ENCODE data around the gene LCN10.

LCN10 gene

DNA sequence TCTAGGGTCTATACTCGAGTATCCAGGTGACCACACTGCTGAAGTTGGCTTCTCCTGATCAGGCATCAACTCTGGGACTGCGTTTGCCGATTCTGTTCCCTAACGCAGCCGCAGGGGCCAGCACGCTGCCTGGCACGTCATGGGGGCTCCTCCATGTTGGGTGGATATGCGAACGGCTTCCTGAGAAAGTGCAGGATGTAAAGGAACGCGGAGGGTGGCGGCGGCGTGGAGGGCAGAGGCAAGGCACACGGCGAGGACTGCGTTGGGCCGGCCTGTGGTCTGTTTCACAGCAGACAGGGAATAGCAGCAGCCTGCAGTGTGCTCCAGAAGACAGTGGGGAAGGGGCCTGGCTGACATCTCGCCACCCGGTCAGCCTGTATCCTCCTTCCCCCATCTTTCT is 3.8 kb downstream of the LCN10 start:
- DNase-seq (ENCODE audit: low read depth): no peak

DNA sequence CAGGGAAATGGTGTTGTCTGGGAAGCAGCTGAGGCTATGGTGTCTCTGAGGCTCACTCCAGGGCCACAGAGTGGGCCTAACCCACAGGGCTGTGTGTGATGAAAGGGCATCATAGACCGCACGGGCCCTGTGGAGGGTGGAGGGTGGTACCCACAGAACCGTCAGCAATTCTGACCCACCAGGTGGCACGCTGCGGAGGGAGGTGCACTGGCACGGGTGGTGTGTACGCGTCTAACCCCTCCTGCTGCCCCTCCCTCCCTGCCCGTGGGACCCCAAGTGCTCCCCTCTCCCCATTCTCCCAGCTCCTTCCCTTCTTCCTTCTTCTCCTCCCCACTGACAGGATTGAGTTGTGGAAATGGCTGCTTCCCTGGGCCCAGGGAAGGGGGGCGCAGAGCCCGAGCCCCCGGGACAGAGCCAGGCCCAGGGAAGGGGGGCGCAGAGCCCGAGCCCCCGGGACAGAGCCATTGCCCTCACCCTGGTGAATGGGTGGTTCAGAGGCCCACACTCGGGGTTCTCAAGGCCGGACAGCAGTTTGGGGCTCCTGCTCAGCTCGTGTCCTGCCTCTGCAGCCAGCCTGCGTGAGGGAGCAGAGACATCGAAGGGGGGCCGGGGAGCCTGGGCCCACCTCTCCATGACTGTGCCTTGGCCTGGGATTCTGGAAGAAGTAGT is 6.8 kb downstream of the LCN10 start:
- no peak for DNase-seq (ENCODE audit: low read depth)

DNA sequence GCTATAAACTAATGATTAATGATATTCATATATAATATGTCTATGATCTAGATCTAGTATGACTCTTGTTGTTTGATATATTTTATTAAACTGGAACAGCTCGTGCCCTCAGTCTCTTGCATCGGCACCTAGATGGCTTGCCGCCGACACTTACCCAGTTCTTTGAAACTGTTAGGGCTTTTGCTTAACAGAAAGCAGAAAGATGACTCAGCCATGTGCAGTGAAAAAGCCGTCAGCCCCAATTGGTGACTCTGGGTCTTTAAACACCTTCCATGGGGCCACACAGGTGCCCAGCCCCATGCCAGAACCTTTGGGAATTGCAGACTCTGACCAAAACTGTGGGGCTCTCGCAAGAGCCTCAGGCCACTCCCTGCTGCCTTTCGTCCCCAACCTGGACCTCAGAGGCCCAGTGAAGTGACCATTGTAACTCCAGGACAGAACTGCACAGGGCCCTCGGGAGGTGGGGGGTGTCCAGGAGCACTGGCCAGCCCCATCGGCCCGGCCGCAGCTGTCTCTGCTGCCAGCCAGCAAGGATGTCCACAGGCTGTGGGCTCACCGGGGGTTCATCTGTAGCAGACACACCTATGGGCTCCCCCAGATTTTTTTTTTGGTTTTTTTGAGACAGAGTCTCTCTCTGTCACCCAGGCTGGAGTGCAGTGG is 7.8 kb downstream of the LCN10 start:
- DNase-seq (ENCODE audit: low read depth): no peak

DNA sequence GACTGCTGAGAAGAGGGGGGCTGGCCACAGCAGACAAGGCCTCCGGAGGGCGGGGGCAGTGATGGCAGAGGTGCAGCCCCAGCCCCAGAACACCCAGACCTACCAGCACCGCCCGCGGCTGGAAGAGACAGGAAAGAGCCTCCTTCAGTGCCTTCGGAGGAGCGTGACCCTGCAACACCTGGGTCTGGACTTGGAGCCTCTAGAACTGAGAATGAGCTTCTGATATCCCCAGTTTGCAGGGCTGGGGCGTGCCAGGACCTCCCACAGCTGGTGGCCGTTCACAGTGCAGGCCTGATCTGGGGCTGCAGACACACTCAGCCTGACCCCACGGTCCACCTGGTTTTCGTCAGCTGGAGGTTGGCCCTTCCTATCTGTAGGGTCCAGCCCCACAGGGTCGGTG is 9.1 kb downstream of the LCN10 start:
- no peak for DNase-seq (ENCODE audit: low read depth)

DNA sequence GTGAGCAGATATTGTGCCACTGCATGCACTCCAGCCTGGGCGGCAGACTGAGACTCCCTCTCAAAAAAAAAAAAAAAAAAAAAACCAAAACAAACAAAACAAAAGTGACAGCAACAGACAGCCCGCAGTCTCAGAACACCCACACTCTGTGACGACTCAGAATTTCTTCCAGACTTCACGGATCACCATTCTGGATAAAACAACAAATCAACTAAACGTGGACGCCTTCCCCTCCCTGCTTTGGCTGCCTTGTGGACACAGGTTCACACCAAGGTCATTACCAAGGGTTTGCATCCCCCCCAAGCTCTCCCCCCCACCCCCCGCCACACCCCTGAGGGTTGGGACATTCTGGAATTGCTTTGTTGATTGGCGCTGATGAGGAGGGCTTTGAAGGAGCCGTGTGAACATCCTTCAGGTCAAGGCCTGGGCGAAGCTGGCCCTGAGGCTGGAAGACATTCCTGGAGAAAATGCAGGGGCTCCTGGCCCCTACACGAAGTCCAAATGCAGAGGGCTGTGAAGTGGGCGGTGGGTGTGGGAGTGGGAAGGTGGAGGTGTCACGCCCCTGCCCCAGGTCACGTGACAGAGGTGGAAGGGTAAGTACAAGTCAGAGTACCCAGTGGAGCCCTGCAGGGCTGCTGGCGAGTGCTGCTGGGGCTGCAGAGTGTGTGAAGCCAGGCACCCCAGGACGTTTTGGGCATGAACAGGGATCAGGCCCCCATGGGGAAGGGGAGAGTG is 10.1 kb downstream of the LCN10 start:
- DNase-seq (ENCODE audit: low read depth): no peak

DNA sequence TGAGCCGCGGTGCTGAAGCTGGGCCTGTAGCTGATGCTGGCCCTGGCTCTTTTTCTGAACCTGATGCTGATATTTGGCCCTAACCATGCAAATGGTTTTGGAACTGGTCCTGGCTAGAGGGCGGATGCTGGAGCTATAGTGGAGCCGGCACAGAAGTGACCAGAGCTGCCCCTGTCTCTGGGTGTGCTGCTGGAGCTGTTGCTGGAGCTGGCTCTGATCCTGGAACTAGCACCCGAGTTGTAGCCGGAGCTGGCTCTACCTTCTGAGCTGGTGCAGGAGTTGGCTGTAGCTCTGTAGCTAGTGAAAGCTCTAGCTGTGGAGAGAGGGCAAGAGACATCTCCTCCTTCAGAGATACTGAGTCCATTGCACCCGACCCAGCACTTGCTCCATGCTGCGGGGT is 12.8 kb downstream of the LCN10 start:
- no peak for DNase-seq (ENCODE audit: low read depth)

DNA sequence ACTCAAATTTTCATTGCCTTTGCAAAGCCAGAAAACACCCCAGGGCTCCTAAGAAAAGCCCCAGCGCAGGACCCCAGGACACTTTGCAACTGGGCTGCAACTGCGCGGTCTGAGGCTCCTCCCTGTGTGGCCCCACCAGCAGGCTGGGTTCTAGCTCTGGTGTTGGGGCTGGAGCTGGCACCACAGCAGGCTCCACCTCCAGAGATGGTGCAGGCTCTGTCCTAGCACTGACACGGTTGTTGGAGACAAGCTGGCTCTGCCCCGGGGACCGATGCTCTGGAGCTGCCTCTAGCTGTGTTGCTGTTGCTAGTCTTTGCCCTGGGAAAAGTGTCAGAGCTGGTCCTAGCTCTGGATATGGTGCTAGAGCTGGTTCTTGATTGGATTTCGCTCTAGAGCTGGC is 13.6 kb downstream of the LCN10 start:
- DNase-seq (ENCODE audit: low read depth): no peak

DNA sequence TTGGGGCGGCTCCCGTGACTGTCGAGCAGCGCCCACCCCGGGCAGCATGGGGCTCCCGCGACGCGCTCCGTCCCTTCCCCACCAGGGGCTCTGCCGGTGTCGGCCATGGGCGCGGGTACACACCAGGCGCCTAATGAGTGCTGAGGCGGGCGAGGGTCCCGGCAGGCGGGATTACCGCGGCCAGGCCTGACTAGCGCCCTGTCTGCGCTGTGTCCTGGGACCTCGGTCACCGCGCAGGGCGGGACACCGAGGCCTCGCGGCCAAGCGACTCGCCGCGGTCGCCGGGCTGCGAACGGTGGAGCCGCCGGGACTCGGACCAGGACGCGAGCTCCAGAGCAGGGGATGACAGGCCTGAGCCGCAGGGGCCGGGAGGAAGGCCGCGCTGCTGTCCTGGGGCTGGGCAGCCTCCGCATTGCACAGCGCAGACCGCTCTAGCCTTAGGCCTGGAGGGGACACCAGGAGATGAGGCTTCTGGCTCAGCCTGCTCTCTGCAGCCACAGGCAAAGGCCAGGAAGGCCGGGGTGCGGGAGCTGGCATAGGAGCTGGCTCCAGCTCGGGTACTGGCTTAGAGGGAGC is 14.1 kb downstream of the LCN10 start:
- DNase-seq (ENCODE audit: low read depth): no peak

DNA sequence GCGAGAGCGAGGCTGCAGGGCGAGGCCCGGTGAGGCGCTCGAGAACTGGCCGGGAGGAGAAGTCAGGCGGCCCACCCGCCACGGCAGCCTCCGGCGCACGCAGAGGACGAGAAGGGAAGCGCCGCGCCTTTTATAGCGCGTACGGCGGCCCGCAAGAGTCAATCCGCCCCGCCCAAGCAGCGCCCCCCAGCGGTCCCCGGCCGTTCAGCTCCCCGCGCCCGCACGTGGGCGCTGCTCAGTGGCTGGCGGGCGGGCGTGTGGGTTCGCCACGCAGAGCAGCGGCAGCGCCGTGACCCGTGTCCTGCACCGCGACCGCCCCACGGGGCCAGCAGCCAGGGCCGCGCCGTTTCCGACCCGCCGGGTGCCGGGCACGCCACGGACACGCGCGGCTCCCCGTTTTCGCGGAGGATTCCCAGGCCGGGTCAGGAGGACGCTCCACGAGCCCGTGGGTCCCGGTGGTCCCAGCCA is 14.6 kb downstream of the LCN10 start:
- peak; percentile 85 for DNase-seq (ENCODE audit: low read depth)

DNA sequence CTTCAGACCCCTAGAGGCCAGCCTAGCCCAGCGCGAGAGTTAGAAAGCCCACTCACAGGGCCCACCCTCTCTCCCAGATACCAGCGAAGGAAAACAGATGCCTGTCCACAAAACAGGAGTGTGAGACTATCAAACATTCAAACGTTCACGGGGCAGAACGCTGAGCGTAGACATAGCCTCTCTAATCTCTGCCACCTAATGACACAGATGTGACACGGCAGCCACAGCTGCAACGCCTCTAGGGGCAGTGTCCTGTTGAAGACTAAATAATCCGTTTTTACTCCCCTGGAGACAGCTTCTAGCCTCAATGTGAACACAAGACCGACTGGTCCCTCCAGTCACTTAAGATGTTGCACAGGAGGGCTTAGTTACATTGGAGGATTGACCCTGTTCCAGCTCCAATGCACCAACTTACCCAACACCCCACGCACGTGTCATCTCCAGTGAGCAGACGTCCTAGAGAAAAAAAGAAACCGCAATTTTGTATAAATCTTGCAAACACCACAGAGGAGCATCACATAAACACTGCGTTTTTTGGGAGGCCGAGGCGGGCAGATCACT is 16.0 kb downstream of the LCN10 start:
- DNase-seq (ENCODE audit: low read depth): no peak

DNA sequence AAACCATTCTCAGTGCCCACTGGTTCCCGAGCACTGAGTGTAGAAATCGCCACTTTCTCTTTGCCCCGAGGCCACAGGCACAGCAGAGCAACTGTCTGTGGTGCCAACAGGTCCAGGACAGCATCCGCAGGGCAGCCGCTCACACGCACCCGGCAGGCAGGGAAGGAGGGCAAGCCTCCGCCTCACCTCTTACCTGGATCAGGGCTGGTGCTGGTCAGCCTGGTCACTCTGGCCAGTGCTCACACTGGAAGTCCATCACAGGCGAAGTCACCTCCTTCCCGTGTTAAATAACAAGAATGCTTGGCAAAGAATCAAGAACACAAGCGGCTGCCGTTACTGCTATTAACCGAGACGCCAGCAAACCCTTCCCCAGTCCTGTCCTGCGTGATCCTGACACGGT is 16.6 kb downstream of the LCN10 start:
- no peak for DNase-seq (ENCODE audit: low read depth)

DNA sequence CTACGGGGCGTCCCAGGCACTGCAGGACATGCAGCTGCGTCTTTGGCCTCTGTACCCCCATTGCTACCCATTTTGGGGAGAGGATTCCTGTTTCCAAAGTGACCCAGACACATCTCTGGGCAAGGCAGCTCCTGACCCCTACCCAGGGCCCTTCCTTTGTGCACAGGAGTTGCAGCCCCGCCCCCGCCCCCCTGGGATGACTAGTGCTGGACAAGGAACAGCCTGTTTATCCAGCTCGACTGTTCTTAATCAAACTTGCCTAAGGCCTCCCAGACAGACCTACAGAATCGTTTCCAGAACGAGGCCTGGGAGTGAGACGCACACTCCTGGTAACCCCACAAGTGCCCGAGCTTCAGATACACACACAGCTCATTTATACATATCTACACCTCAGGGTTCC is 17.1 kb downstream of the LCN10 start:
- DNase-seq (ENCODE audit: low read depth): no peak

DNA sequence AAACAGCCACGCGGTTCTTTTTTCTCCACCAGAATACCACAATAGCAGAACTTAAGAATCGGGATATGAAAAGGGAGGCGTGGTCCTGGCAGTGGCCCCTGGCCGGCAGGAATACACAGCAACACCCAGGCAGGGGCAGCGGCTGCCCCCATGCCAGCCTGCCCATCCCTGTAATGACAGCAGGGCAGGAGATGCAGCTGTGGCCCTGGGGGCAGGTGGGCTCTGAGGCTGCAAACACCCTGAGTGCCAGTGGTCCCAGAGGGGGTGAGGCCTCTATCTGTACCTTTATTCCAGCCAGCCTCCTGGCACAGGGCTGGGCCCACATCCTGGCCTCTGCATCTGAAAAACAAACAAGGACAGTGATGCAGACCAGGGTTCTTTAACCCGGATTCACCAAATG is 18.0 kb downstream of the LCN10 start:
- no peak for DNase-seq (ENCODE audit: low read depth)

DNA sequence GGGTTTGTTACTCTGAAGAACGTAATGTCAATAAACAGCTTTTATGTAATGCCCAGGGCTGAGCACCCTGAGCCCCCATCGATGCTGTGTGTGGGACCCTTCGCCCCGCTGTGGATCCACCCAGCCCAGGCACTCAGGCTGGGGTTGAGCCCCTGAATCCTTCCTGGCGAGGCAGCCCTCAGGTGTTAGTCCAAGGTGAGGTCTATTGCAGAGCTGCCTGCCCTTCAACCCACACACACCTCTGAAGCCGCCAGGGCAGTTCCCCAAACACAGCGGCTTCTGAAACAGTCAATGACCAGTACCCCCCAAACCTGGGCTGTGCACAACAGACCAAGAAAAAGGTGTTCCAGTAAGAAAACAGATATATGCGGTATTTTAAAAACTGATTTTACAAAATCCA is 18.8 kb downstream of the LCN10 start:
- DNase-seq (ENCODE audit: low read depth): no peak

DNA sequence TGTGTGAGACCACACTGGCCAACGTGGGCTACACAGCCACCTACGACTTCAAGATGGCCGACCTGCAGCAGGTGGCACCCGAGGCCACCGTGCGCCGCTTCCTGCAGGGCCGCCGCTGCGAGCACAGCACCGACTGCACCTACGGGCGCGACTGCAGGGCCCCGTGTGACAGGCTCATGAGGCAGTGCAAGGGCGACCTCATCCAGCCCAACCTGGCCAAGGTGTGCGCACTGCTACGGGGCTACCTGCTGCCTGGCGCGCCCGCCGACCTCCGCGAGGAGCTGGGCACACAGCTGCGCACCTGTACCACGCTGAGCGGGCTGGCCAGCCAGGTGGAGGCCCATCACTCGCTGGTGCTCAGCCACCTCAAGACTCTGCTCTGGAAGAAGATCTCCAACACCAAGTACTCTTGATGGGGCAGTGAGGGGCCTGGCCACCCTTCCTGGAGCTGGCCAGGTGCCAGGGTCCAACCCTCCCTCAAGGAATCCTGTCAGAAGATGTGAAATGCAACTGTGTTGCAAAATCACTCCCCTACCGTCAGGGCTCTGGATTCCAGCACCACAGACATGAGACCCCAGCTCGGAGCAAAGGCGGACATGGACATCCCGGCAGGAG is 19.3 kb downstream of the LCN10 start:
- no peak for DNase-seq (ENCODE audit: low read depth)

DNA sequence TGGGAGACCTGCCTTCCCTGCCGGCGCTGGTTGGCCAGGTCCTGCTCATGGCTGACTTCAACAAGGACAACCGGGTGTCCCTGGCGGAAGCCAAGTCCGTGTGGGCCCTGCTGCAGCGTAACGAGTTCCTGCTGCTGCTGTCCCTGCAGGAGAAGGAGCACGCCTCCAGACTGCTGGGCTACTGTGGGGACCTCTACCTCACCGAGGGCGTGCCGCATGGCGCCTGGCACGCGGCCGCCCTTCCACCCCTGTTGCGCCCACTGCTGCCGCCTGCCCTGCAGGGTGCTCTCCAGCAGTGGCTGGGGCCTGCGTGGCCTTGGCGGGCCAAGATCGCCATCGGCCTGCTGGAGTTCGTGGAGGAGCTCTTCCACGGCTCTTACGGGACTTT is 19.8 kb downstream of the LCN10 start:
- DNase-seq (ENCODE audit: low read depth): no peak

DNA sequence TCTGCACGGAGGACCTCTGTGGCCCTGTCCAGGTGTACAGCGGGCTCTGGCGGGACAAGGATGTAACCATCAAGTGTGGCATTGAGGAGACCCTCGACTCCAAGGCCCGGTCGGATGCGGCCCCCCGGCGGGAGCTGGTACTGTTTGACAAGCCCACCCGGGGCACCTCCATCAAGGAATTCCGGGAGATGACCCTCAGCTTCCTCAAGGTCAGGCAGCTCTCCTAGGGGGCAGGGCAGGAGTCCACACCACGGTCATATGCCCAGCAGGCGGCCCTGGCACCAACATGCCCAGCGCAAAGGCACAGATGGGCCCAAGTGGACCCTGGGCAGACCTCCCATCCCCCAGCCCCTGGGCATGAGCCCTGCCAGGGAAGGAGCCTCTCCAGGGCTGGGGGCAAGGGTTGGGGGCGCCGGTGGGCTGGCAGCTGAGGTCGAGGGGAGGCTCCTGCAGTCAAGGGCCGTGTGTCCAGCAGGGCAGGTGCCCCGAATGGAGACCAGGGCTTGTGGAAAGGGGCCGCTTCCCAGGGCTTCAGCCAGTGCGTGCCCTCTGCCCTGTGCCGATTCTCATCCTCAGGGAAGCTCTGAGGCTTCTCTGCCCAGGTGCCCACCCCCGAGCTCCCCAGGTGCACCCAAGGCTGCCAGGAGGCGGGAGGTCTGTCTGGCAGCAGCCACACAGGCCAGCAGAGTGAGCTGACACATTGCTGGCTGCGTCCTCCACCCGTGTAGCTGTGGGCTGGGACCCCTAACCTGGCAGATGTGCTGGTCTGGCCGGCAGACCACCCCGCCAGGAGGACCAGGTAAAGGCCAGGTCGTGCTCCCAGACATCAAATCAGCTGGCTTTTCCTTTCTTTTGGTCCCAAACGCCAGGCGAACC is 20.4 kb downstream of the LCN10 start:
- no peak for DNase-seq (ENCODE audit: low read depth)

DNA sequence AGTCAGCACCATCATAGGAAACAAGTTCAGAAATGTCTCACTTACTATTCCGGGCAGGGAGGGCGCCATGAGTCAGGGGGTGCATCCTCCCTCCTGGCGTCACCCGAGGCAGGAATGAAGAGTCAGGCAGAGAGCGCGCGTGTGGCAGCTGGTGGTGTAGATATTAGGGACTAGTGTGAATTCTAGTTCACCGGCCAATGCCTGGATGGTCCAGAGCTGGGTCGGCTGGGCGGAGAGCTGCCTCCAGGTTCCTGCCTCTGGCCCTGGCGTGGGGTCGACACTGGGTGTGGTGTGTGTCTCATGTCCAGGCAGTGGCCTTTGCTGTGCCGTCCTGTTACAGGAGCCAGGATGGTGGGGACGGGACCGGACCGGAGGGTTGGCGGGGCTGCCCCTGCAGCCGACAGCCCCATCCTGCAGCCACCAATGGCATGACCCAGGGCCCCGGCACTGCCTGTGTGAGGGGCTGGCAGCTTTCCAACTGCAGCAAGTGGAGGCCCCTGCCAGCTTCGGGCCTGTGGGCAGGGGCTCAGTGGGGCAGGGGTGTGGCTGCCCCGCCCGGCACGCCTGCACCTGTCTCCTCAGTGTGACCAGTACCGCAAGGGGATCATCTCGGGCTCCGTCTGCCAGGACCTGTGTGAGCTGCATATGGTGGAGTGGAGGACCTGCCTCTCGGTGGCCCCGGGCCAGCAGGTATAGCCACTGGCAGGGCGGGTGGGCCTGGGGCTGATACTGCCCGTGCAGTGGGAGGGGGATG is 21.2 kb downstream of the LCN10 start:
- no peak for DNase-seq (ENCODE audit: low read depth)

DNA sequence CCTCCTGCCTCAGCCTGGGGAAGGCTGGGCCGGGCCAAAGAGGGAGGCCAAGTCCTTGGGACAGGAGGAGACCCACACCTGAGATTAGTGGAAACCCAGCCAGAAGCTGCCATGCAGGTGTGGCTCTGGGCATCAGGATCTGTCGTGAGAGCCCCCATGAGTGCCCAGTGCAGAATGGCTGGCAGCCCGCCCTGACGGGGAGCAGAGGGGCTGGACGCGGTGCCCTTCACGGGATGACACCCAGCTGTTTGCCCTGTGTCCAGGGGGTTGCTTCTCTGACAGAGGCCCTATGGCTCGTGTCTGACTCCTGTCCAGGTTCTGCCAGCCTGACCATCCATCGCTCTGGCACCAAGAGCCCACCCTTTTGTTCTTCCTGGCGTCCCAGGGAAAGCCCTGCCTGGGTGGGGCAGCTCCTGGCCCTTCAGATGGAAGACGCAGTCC is 21.8 kb downstream of the LCN10 start:
- DNase-seq (ENCODE audit: low read depth): no peak

DNA sequence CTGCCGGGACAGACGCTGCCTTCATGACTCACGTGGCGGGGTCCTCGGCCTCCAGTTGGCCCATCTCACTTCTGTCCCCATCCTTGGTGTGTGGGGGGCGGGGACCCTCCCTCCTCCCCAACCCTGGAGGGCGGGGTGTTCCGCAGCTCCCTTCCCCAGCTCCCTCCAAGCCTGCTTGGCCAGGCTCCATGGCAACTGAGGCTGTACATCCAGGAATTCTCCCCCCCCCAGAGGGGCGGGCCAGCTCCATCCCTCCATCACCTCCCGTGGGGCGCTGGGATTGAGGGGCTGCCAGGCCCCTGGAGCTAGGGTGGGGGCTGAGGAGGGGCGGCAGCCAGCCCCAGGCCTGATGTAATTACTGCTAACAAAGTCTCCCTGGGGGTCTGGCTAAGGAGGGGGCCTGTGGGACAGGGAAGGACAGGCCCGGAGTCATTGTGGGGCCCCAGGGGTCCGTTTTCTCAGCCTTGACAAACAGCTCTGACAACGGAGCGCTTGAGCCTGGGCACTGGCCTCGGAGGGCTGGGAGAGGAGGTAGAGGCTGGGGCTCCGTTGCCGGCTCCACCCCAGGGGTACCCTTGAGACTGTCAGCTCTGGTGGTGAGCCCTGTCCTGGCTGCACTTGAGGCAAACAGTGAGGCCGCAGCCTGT is 22.4 kb downstream of the LCN10 start:
- no peak for DNase-seq (ENCODE audit: low read depth)
